H1 (cell line): ENCODE data around the gene NHP2. TPM values are rescaled to one million over a fixed set of nuclear protein-coding genes. Genes with fewer than 3 reads are reported as not detected.

Source experiments
- CTCF ChIA-PET: fragments of 300-600 bp; sonication (Branson Sonifier 250); formaldehyde crosslinking; loops from one replicate; lab custom pipeline; 2021; ENCODE audit not compliant: partially characterized antibody; lab: Charles Lee
- POLR2A ChIA-PET: fragments of 300-600 bp; sonication (Branson Sonifier 250); formaldehyde crosslinking; loops from one replicate; lab custom pipeline; 2021; ENCODE audit warnings: inconsistent platforms; ENCODE audit not compliant: partially characterized antibody; lab: Charles Lee
- DNase-seq, 2 experiments: peaks; one replicate each; pipeline versions ENCODE4 v3.0.0 to v3.0.0-alpha.2; 2010 to 2022; ENCODE audit warnings: low spot score in 2 of 2, low read depth in 1 of 2, mixed read lengths in 1 of 2
- FAIRE-seq: peaks from 2 replicates; lab custom pipeline; 2011; peaks lifted over from hg19 to GRCh38; lab: Jason Lieb, UNC
- H2AFZ ChIP-seq: 2 replicates; pipeline ENCODE4 v1.8.1; 2012; ENCODE audit warnings: low read length, inconsistent platforms
- H2AK5ac ChIP-seq: 2 replicates; pipeline ENCODE4 v1.6.1; 2013; ENCODE audit warnings: low read depth, low read length
- H2BK120ac ChIP-seq: replicated peaks from 2 replicates; pipeline ENCODE3; 2013; ENCODE audit warnings: low read depth, low read length, inconsistent platforms
- H2BK12ac ChIP-seq: 2 replicates; pipeline ENCODE4 v1.6.1; 2013; ENCODE audit warnings: low read depth, low read length
- H2BK15ac ChIP-seq: 2 replicates; pipeline ENCODE4 v1.6.1; 2013; ENCODE audit warnings: low read length
- H2BK20ac ChIP-seq: 2 replicates; pipeline ENCODE4 v1.6.1; 2013; ENCODE audit warnings: low read length
- H2BK5ac ChIP-seq: 2 replicates; pipeline ENCODE4 v1.6.1; 2013; ENCODE audit warnings: low read depth, low read length
- H3K14ac ChIP-seq: 2 replicates; pipeline ENCODE4 v1.6.1; 2013; ENCODE audit warnings: inconsistent platforms; ENCODE audit not compliant: insufficient read length
- H3K18ac ChIP-seq: 2 replicates; pipeline ENCODE4 v1.6.1; 2013; ENCODE audit warnings: low read length; ENCODE audit errors: extremely low read depth
- H3K23ac ChIP-seq: 2 replicates; pipeline ENCODE4 v1.6.1; 2013; ENCODE audit warnings: inconsistent platforms; ENCODE audit not compliant: insufficient read length
- H3K23me2 ChIP-seq: 2 replicates; pipeline ENCODE4 v1.6.1; 2013; ENCODE audit warnings: low read depth, low read length
- H3K27ac ChIP-seq: 2 replicates; pipeline ENCODE4 v1.6.1; 2011; ENCODE audit warnings: low read depth, low read length, inconsistent platforms
- H3K27me3 ChIP-seq, 4 experiments: replicated peaks in 1 of 4; 1 replicate in 1 of 4; 2 replicates in 3 of 4; pipeline versions ENCODE4 v1.6.1 to v1.8.1; 2011 to 2013; ENCODE audit warnings: low read length in 3 of 4, mild to moderate bottlenecking in 3 of 4, inconsistent platforms in 2 of 4, mixed read lengths in 2 of 4, moderate library complexity in 1 of 4; ENCODE audit not compliant: control insufficient read depth in 3 of 4, insufficient read depth in 3 of 4; ENCODE audit errors: extremely low read depth in 1 of 4
- H3K36me3 ChIP-seq, 4 experiments: 2 replicates each; pipeline versions ENCODE4 v1.6.1 to v1.8.1; 2011 to 2013; ENCODE audit warnings: mild to moderate bottlenecking in 4 of 4, low read length in 3 of 4, moderate library complexity in 2 of 4, control low read depth in 1 of 4, inconsistent platforms in 1 of 4; ENCODE audit not compliant: insufficient read depth in 4 of 4, control insufficient read depth in 2 of 4
- H3K4ac ChIP-seq: replicated peaks from 2 replicates; pipeline ENCODE3; 2013; ENCODE audit warnings: low read length, low read depth, mixed read lengths, inconsistent platforms; ENCODE audit not compliant: insufficient read length
- H3K4me1 ChIP-seq, 4 experiments: replicated peaks in 1 of 4; 1 replicate in 1 of 4; 2 replicates in 3 of 4; pipeline versions ENCODE4 v1.6.1 to v1.8.1; 2011 to 2013; ENCODE audit warnings: low read length in 3 of 4, inconsistent platforms in 2 of 4, mixed read lengths in 1 of 4; ENCODE audit not compliant: insufficient read depth in 4 of 4, control insufficient read depth in 3 of 4
- H3K4me2 ChIP-seq, 2 experiments: 2 replicates each; pipeline versions ENCODE4 v1.6.1 to v1.8.1; 2011 to 2013; ENCODE audit warnings: low read depth in 2 of 2, low read length in 2 of 2, control low read depth in 1 of 2, inconsistent platforms in 1 of 2, mild to moderate bottlenecking in 1 of 2; ENCODE audit not compliant: insufficient read depth in 1 of 2
- H3K4me3 ChIP-seq, 4 experiments: fragments of 200-600, 300-600 bp in 1 of 4; sonication (generic), shearing (Covaris generic), sonication (Bioruptor Twin) in 1 of 4; 2 replicates each; pipeline versions ENCODE4 v1.5.1 to v1.8.1; 2011 to 2016; ENCODE audit warnings: low read length in 4 of 4, low read depth in 3 of 4, control low read depth in 2 of 4, inconsistent platforms in 2 of 4, mild to moderate bottlenecking in 2 of 4, mixed read lengths in 1 of 4, moderate library complexity in 1 of 4; ENCODE audit not compliant: insufficient read depth in 2 of 4; ENCODE audit errors: extremely low read depth in 1 of 4
- H3K56ac ChIP-seq: replicated peaks from 2 replicates; pipeline ENCODE3; 2013; ENCODE audit warnings: low read depth, mild to moderate bottlenecking, mixed read lengths, low read length, inconsistent platforms; ENCODE audit not compliant: insufficient read length
- H3K79me1 ChIP-seq: 2 replicates; pipeline ENCODE4 v1.6.1; 2013; ENCODE audit warnings: low read depth, low read length, control low read depth
- H3K79me2 ChIP-seq, 2 experiments: 2 replicates each; pipeline versions ENCODE4 v1.6.1 to v1.8.1; 2012 to 2013; ENCODE audit warnings: low read length in 2 of 2, mild to moderate bottlenecking in 2 of 2, inconsistent platforms in 1 of 2; ENCODE audit not compliant: insufficient read depth in 2 of 2, control insufficient read depth in 1 of 2
- H3K9ac ChIP-seq, 4 experiments: replicated peaks in 1 of 4; 1 replicate in 1 of 4; 2 replicates in 3 of 4; pipeline versions ENCODE4 v1.6.1 to v1.8.1; 2011 to 2013; ENCODE audit warnings: low read depth in 3 of 4, low read length in 3 of 4, control low read depth in 2 of 4, mild to moderate bottlenecking in 2 of 4, moderate library complexity in 2 of 4, inconsistent platforms in 1 of 4; ENCODE audit errors: extremely low read depth in 1 of 4
- H3K9me3 ChIP-seq, 2 experiments: 2 replicates each; pipeline versions ENCODE4 v1.6.1 to v1.8.1; 2012 to 2013; ENCODE audit warnings: mild to moderate bottlenecking in 2 of 2, moderate library complexity in 2 of 2, control low read depth in 1 of 2, inconsistent platforms in 1 of 2, low read depth in 1 of 2, low read length in 1 of 2, mixed read lengths in 1 of 2; ENCODE audit not compliant: insufficient read depth in 2 of 2
- H4K20me1 ChIP-seq, 2 experiments: replicated peaks in 1 of 2; 2 replicates each; pipeline versions ENCODE3 to v1.8.1; 2011 to 2013; ENCODE audit warnings: inconsistent platforms in 2 of 2, low read length in 2 of 2, mild to moderate bottlenecking in 1 of 2; ENCODE audit not compliant: insufficient read depth in 2 of 2, control insufficient read depth in 1 of 2
- H4K5ac ChIP-seq: 2 replicates; pipeline ENCODE4 v1.6.1; 2013; ENCODE audit warnings: low read length, low read depth, mixed read lengths, inconsistent platforms; ENCODE audit not compliant: insufficient read length
- H4K8ac ChIP-seq: 2 replicates; pipeline ENCODE4 v1.8.0; 2013; ENCODE audit warnings: mild to moderate bottlenecking, moderate library complexity, low read length, inconsistent platforms; ENCODE audit not compliant: insufficient read depth; ENCODE audit errors: extremely low read depth
- H4K91ac ChIP-seq: replicated peaks from 2 replicates; pipeline ENCODE3; 2013; ENCODE audit warnings: low read length, mixed read lengths, inconsistent platforms; ENCODE audit not compliant: insufficient read length
- ASH2L ChIP-seq: fragments of 200-600, 300-600 bp; sonication (generic); IDR thresholded peaks from one replicate; pipeline ENCODE4 v1.7.1; 2017; ENCODE audit warnings: low read length
- POLR2A ChIP-seq, 2 experiments: IDR thresholded peaks; 1 replicate in 1 of 2; 2 replicates in 1 of 2; pipeline ENCODE4 v1.6.1; 2011; ENCODE audit warnings: low read depth in 2 of 2, low read length in 2 of 2, mild to moderate bottlenecking in 2 of 2; ENCODE audit errors: control extremely low read depth in 1 of 2
- WGBS, 2 experiments: shearing (Covaris generic) in 1 of 2; methylation state at CpG; one replicate each; pipeline versions ENCODE4 v1.1.6 to v1.1.7; 2013 to 2015; ENCODE audit warnings: low lambda C conversion rate in 2 of 2, mixed read lengths in 2 of 2, inconsistent platforms in 1 of 2, low coverage in 1 of 2, missing lambda C conversion rate in 1 of 2; ENCODE audit not compliant: insufficient replicate concordance in 2 of 2, insufficient coverage in 1 of 2, insufficient read length in 1 of 2; ENCODE audit errors: extremely low coverage in 1 of 2, missing lambda C conversion rate in 1 of 2; 5-methylcytosine and 5-hydroxymethylcytosine counted together
- polyA plus RNA-seq, 7 experiments: library from polyadenylated mRNA; depleted of rRNA in 3 of 7; stranded (reverse) in 5 of 7; unstranded in 2 of 7; fragments of >200 nt in 5 of 7; fragments of 200-250 nt in 2 of 7; gene quantifications; 1 replicate in 5 of 7; 2 replicates in 1 of 7; 4 replicates in 1 of 7; pipeline versions ENCODE4 v1.2.1 to v1.2.3, GENCODE V29; 2011 to 2013; ENCODE audit warnings: missing spikeins in 2 of 7, mixed read lengths in 2 of 7
- total RNA-seq: library from RNA; stranded (reverse); fragmentation: NEBNext Ultra II Directional; extraction: Animal tissue kit (Norgen Biotek cat#: 25700); gene quantifications from 2 replicates; pipeline ENCODE4 v1.2.1, GENCODE V29; 2021

The NHP2 gene
- total and polyA plus RNA-seq, 2 of the 8 experiments (the other 6 are each of a cell fraction or from before 2014, with no cell fraction given) = 241 to 263 TPM

GRCh38 chr5:178201221-178201926 is 47.7 kb upstream of the NHP2 start:
- no peak overlapping the region for H3K9ac ChIP-seq
- no peak overlapping the region for H2BK5ac ChIP-seq
- DNase-seq (no peak), FAIRE-seq (no peak)
- 91% methylated on average over 14 of the region's 14 CpGs; no CpG with 5 or more reads in 1 of the 2 experiments for WGBS, 2 experiments
- H3K23me2 ChIP-seq = peaks cover 4% of the 10 kb centered on the region
- no peak overlapping the region for H3K23ac ChIP-seq
- no peak overlapping the region for H3K56ac ChIP-seq
- H2BK12ac ChIP-seq = no peak overlapping the region
- H2AFZ ChIP-seq = no peak overlapping the region
- H3K4ac ChIP-seq = no peak overlapping the region
- no peaks in the 10 kb centered on the region for H3K27me3 ChIP-seq
- H3K27ac ChIP-seq = no peak overlapping the region
- no peak overlapping the region for H2BK15ac ChIP-seq
- H3K79me1 ChIP-seq = peaks cover 2% of the 10 kb centered on the region
- H2AK5ac ChIP-seq = no peak overlapping the region
- peaks cover 0 to 8% (median 3%) of the 10 kb centered on the region in 4 experiments; a peak in 5 of 7 replicates for H3K4me1 ChIP-seq
- H4K5ac ChIP-seq = no peak overlapping the region
- TF ChIP-seq ASH2L (no peak), POLR2A (IDR thresholded peaks at IDR 0.05; ENCODE audit: control extremely low read depth in 1 of 2, low read depth in 2 of 2, low read length in 2 of 2) (no peak)
- no peak overlapping the region for H2BK20ac ChIP-seq
- H3K9me3 ChIP-seq = no peaks in the 10 kb centered on the region
- ChIA-PET CTCF (interaction anchor here (0.6 to 2.9 kb wide), 8 partner anchors 10 to 127 kb away, joined by 3 to 16 read pairs (median 3); no protein-coding TSS in a partner anchor), POLR2A (interaction anchor here (0.6 to 38.5 kb wide), 8 partner anchors 2 to 48 kb away, joined by 3 to 985 read pairs (median 6); partner anchors contain the start of genes GMCL2, HNRNPAB, NHP2 and PHYKPL)
- H4K8ac ChIP-seq = no peak overlapping the region; the same call in 1 of the 2 replicates
- no peak overlapping the region for H3K18ac ChIP-seq
- H4K20me1 ChIP-seq = peaks cover 11% of the 10 kb centered on the region in 2 experiments
- H3K79me2 ChIP-seq = peaks cover 20 to 21% of the 10 kb centered on the region in 2 experiments
- H3K4me2 ChIP-seq = no peak overlapping the region
- no peak overlapping the region for H3K14ac ChIP-seq
- H3K4me3 ChIP-seq = no peak overlapping the region
- no peak overlapping the region for H4K91ac ChIP-seq
- no peak overlapping the region for H2BK120ac ChIP-seq
- peaks cover 5 to 12% (median 8%) of the 10 kb centered on the region in 4 experiments; a peak in 6 of 8 replicates for H3K36me3 ChIP-seq
